GM19467 (cell line): ENCODE data around the gene CHST8.

Experiments used
- ATAC-seq: cut with Tn5 transposase; IDR thresholded peaks from one replicate; pipeline ENCODE4 v1.9.1; 2021; ENCODE audit warnings: mild to moderate bottlenecking, moderate library complexity; ENCODE audit not compliant: unreplicated experiment

The CHST8 gene

GRCh38 chr19:33780746-33781145 lies 159.0 kb downstream of the CHST8 start:
- ATAC-seq, result no peak

- ATAC-seq, result no peak
Observed at GRCh38 chr19:33781415-33781935, 159.7 kb downstream of the CHST8 start.

GRCh38 chr19:33781996-33782395 lies 160.2 kb downstream of the CHST8 start:
- no peak for ATAC-seq

- no peak for ATAC-seq
Observed at GRCh38 chr19:33784432-33784831, 162.7 kb downstream of the CHST8 start.

GRCh38 chr19:33785795-33786194 lies 164.0 kb downstream of the CHST8 start:
- ATAC-seq, result no peak

- ATAC-seq, result no peak
Observed at GRCh38 chr19:33788676-33789075, 166.9 kb downstream of the CHST8 start.

- ATAC-seq, result no peak
Observed at GRCh38 chr19:33789344-33789743, 167.6 kb downstream of the CHST8 start.

GRCh38 chr19:33794683-33795369 lies 173.1 kb downstream of the CHST8 start:
- ATAC-seq, result no peak

- no peak for ATAC-seq
Observed at GRCh38 chr19:33795370-33796163, 173.8 kb downstream of the CHST8 start.

GRCh38 chr19:33796164-33796875 lies 174.6 kb downstream of the CHST8 start, which contains the start of gene KCTD15:
KCTD15 (plus strand) TSS chr19:33796870; CDS start chr19:33800455, 3,585 bp downstream.
- no peak for ATAC-seq

- no peak for ATAC-seq
Observed at GRCh38 chr19:33797802-33798671, 176.3 kb downstream of the CHST8 start.

GRCh38 chr19:33798681-33799111 lies 176.9 kb downstream of the CHST8 start:
- ATAC-seq, result no peak

- ATAC-seq, result no peak
Observed at GRCh38 chr19:33799476-33799875, 177.7 kb downstream of the CHST8 start.

- ATAC-seq, result no peak
Observed at GRCh38 chr19:33800012-33800680, 178.4 kb downstream of the CHST8 start.

GRCh38 chr19:33801411-33801810 lies 179.7 kb downstream of the CHST8 start:
- ATAC-seq, result no peak

- ATAC-seq, result no peak
Observed at GRCh38 chr19:33802001-33802400, 180.2 kb downstream of the CHST8 start.

GRCh38 chr19:33802801-33803200 lies 181.0 kb downstream of the CHST8 start:
- no peak for ATAC-seq

- ATAC-seq, result no peak
Observed at GRCh38 chr19:33803383-33803782, 181.6 kb downstream of the CHST8 start.

- ATAC-seq, result no peak
Observed at GRCh38 chr19:33804021-33804799, 182.5 kb downstream of the CHST8 start.
